RWPE1 (cell line): ENCODE results near the gene SOWAHC.

Experiments used
- CTCF ChIA-PET: fragments of 350-600 bp; sonication (Branson Sonifier 250); formaldehyde crosslinking; extraction: SDS; loops from one replicate; lab custom pipeline; 2021; lab: Yijun Ruan, JAX
- POLR2A ChIA-PET: fragments of 400-600 bp; formaldehyde crosslinking; extraction: SDS; loops from one replicate; lab custom pipeline; 2020; ENCODE audit warnings: antibody characterized with exemption; ENCODE audit not compliant: low non-redundant PET; lab: Yijun Ruan, JAX
- DNase-seq: peaks from one replicate; pipeline ENCODE4 v3.0.0; 2012; ENCODE audit warnings: low spot score
- H3K27ac ChIP-seq: fragments of 450-650 bp; 2 replicates; pipeline ENCODE4 v1.5.1; 2017
- CTCF ChIP-seq: fragments of 450-650 bp; conservative IDR thresholded peaks from 2 replicates; pipeline ENCODE4 v1.5.1; 2017; ENCODE audit warnings: low read depth, mild to moderate bottlenecking

Gene SOWAHC

GRCh38 chr2:109644571-109645275 lies 30.6 kb downstream of the SOWAHC start:
- DNase-seq = no peak
- ChIA-PET CTCF (no interaction called here), POLR2A (no interaction called here)
- no peak for TF ChIP-seq CTCF
- H3K27ac ChIP-seq = no peak overlapping the region

- no peak for DNase-seq
- H3K27ac ChIP-seq = no peak overlapping the region
- ChIA-PET CTCF (no interaction called here), POLR2A (no interaction called here)
- no peak for TF ChIP-seq CTCF
Observed at GRCh38 chr2:109645412-109646184, 31.4 kb downstream of the SOWAHC start.

- DNase-seq = no peak
- no peak for TF ChIP-seq CTCF
- no peak overlapping the region for H3K27ac ChIP-seq
- CTCF ChIA-PET = no interaction called here
- POLR2A ChIA-PET = no interaction called here
Observed at GRCh38 chr2:109646961-109647360, 32.8 kb downstream of the SOWAHC start.

GRCh38 chr2:109647636-109648035 lies 33.5 kb downstream of the SOWAHC start:
- no peak for DNase-seq
- CTCF ChIA-PET = no interaction called here
- no peak overlapping the region for H3K27ac ChIP-seq
- POLR2A ChIA-PET = no interaction called here
- TF ChIP-seq CTCF = no peak

DNA sequence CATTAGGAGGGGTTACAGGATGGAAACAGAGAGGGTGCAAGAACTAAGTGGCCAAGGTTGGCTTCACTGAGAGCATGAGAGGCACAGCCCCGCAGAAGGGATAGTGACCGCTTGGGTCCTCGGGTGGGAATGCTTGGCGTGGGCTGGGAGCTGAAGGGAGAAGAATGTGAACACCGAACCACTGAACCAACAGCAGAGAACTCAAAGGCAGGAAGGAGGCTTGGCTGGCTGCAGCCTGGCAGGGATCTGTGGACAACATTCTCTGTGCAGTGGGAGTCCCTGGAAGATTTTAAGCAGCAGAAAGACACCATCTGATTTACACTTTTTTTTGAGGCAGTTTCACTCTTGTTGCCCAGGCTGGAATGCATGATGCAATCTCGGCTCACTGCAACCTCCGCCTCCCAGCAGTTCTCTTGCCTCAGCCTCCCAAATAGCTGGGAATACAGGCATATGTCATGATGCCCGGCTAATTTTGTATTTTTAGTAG lies 33.9 kb downstream of the SOWAHC start:
- ChIA-PET POLR2A (no interaction called here), CTCF (no interaction called here)
- DNase-seq = no peak
- H3K27ac ChIP-seq = no peak overlapping the region
- no peak for TF ChIP-seq CTCF

DNA sequence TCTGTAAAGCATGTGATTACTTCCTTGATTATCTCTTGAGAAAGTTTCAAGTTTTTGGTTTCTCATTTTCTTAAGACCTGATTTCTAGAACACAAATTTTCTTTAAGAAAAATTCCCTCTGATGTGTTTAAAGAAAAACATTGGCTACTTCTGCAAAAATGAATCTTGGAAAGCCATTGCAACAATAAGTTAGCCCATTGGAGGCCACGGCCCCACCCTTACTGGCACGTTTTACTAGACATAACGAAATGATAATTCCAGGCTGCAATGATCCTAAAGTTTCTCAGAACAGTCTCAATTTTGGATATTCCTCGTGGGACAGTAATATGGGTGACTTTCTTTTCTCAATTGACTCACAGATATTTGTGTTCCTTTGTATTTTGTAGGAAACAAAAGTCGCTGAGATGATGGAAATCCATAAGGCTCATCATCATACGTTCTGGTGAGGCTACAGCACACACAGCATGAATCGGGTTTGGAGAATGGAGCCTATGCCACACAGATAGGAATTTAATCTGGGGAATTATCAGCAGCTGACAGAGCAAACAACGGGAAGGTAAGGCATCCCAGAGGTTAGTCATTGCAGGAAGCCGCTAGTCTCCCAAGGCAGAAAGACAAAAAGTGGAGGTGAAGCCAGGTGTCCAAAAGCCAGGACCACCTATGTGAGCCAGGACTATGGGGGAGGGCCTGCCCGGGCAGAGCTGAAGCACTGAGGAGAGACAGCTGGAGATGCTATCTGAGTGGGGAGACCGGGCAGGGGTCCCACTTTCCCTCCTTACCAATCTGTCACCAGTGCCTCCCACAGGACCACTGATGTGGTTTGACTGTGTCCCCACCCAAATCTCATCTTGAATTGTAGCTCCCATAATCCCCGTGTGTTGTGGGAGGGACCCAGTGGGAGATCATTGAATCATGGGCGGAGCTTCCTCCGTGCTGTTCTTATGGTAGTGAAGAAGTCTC lies 35.9 kb downstream of the SOWAHC start:
- TF ChIP-seq CTCF = no peak
- no peak for DNase-seq
- CTCF ChIA-PET = interaction anchor here (0.7 kb wide), 1 partner anchor 11 kb away, joined by 5 read pairs; no protein-coding TSS in a partner anchor
- POLR2A ChIA-PET = no interaction called here
- H3K27ac ChIP-seq = no peak overlapping the region
